Measurements from ENCODE around the gene GRAMD1A. TPM values are rescaled to one million over a fixed set of nuclear protein-coding genes. Genes with fewer than 3 reads are reported as not detected.
A peak's percentile ranks its signal among the peaks of the same experiment; 100 is the strongest.

Gene GRAMD1A
- total and polyA plus RNA-seq, 9 of the 15 experiments (the other 6 are each of a cell fraction or from before 2014, with no cell fraction given), result 1.4 to 63.8 (median 38.5) TPM

DNA sequence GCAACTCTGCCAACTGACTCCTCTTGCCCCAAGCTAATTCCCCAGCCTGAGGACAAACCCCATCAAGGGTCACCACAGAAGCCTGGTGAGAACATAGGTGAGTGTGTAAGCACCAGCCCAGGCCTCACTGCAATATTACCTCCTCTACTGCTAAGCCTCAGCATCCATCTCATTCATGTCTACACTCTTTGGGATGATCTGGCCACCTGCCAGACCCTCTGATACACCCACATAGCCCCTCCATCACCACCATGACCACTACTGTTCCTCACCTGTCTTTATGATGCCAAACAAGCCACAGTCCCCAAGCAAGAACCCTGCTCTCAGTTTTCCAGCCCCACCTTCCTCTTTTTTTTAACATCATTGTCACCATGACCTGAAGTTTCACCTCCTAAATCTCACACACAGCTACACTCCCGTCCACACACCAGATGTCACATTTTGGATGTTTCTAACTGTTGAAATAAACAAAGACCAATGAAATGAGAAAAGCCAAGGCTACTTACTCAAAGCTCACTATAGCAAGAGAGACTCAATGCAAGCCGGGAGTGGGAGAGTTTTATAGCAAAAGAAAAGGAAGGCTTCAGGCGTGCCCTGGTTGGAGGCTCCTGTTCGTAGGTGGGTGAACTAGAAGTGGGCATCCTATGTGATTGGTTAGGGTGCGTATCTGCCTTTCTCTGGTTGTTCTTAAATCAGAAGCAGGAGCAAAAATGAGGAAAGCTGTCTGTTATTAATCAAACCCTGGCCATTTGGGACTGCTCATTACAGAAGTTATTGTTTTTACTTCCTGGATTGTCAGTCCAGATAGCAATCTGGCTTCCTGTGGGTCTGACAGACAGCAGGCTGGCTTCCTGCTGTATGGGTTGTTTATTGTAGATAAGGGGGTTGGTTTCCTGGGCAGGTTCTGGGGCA is 38.1 kb upstream of the GRAMD1A start (continued):
- TF ChIP-seq CBX2 (IDR thresholded peaks at IDR 0.05; ENCODE audit: insufficient read depth, low read length, poor library complexity, severe bottlenecking) (no peak), NR3C1 (CRISPR knock-in tag; IDR thresholded peaks at IDR 0.05) (no peak), ARID2 (IDR thresholded peaks at IDR 0.05) (no peak), HNRNPUL1 (IDR thresholded peaks at IDR 0.05; ENCODE audit: low read length) (no peak), CEBPG (CRISPR knock-in tag; IDR thresholded peaks at IDR 0.05) (no peak), CEBPG (tag; conservative IDR thresholded peaks at IDR 0.05 in 1 of 2, IDR thresholded peaks at IDR 0.05 in 1 of 2) (no peak), ZNF395 (CRISPR knock-in tag; IDR thresholded peaks at IDR 0.05) (no peak), RNF2 (IDR thresholded peaks at IDR 0.05) (peak; percentile 64; the same call in 1 of the 2 replicates), CBFA2T2 (conservative IDR thresholded peaks at IDR 0.05) (peak; percentile 77), POU5F1 (IDR thresholded peaks at IDR 0.05; ENCODE audit: borderline replicate concordance, low read depth, low read length, partially characterized antibody) (no peak), CREM (IDR thresholded peaks at IDR 0.05; ENCODE audit: low read depth) (peak; percentile 46), ZBTB8A (IDR thresholded peaks at IDR 0.05; ENCODE audit: partially characterized antibody) (no peak), ZNF140 (CRISPR knock-in tag; IDR thresholded peaks at IDR 0.05) (no peak), ZNF785 (CRISPR knock-in tag; IDR thresholded peaks at IDR 0.05) (no peak), ILF3 (IDR thresholded peaks at IDR 0.05; ENCODE audit: borderline replicate concordance) (no peak), CHD4 (IDR thresholded peaks at IDR 0.05; ENCODE audit: insufficient read depth, insufficient replicate concordance, low read depth, low read length, poor library complexity, severe bottlenecking) (no peak), GABPB2 (CRISPR knock-in tag; conservative IDR thresholded peaks at IDR 0.05) (no peak), OTX1 (CRISPR knock-in tag; IDR thresholded peaks at IDR 0.05) (no peak), CSDE1 (IDR thresholded peaks at IDR 0.05) (no peak), CAMTA2 (CRISPR knock-in tag; conservative IDR thresholded peaks at IDR 0.05) (no peak), ARHGAP35 (IDR thresholded peaks at IDR 0.05; ENCODE audit: partially characterized antibody) (no peak), ZNF146 (CRISPR knock-in tag; IDR thresholded peaks at IDR 0.05; ENCODE audit: unreplicated experiment) (no peak), SUPT5H (IDR thresholded peaks at IDR 0.05) (no peak), RBM22 (IDR thresholded peaks at IDR 0.05; ENCODE audit: low read depth, low read length, poor library complexity, severe bottlenecking) (no peak)
- TF ChIP-seq, protein P1, sequence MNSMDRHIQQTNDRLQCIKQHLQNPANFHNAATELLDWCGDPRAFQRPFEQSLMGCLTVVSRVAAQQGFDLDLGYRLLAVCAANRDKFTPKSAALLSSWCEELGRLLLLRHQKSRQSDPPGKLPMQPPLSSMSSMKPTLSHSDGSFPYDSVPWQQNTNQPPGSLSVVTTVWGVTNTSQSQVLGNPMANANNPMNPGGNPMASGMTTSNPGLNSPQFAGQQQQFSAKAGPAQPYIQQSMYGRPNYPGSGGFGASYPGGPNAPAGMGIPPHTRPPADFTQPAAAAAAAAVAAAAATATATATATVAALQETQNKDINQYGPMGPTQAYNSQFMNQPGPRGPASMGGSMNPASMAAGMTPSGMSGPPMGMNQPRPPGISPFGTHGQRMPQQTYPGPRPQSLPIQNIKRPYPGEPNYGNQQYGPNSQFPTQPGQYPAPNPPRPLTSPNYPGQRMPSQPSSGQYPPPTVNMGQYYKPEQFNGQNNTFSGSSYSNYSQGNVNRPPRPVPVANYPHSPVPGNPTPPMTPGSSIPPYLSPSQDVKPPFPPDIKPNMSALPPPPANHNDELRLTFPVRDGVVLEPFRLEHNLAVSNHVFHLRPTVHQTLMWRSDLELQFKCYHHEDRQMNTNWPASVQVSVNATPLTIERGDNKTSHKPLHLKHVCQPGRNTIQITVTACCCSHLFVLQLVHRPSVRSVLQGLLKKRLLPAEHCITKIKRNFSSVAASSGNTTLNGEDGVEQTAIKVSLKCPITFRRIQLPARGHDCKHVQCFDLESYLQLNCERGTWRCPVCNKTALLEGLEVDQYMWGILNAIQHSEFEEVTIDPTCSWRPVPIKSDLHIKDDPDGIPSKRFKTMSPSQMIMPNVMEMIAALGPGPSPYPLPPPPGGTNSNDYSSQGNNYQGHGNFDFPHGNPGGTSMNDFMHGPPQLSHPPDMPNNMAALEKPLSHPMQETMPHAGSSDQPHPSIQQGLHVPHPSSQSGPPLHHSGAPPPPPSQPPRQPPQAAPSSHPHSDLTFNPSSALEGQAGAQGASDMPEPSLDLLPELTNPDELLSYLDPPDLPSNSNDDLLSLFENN (IDR thresholded peaks at IDR 0.05; ENCODE audit: low read depth in 2 of 2, low read length in 2 of 2), result peak in 1 of 2 experiments; percentile 81; a peak in 1 of 4 replicates
